EH (cell line): ENCODE results near the gene ZFYVE21.
"Not testable (repeated sequence)": the region's sequence is repeated elsewhere in the genome, so short reads cannot be mapped to it uniquely, and the experiment has no call there.

ENCODE experiments used
- DNase-seq: peaks from one replicate; pipeline ENCODE4 v3.0.0-alpha.2; 2015; ENCODE audit warnings: low read depth

ZFYVE21 gene

GRCh38 chr14:103763730-103764488 lies 48.3 kb downstream of the ZFYVE21 start:
- no peak for DNase-seq

GRCh38 chr14:103765526-103765925 lies 49.9 kb downstream of the ZFYVE21 start:
- no peak for DNase-seq

- DNase-seq = no peak
These were observed 51.8 kb downstream of the ZFYVE21 start for GRCh38 chr14:103767336-103767894.

GRCh38 chr14:103770500-103770899 lies 54.9 kb downstream of the ZFYVE21 start:
- no peak for DNase-seq

- DNase-seq = no peak
These were observed 55.3 kb downstream of the ZFYVE21 start for GRCh38 chr14:103770902-103771301.

- no peak for DNase-seq
These were observed 56.6 kb downstream of the ZFYVE21 start for GRCh38 chr14:103772078-103772712.

GRCh38 chr14:103773521-103773920 lies 57.9 kb downstream of the ZFYVE21 start:
- DNase-seq = no peak

GRCh38 chr14:103775506-103775905 lies 59.9 kb downstream of the ZFYVE21 start:
- no peak for DNase-seq

GRCh38 chr14:103776319-103776718 lies 60.7 kb downstream of the ZFYVE21 start:
- DNase-seq = not testable (repeated sequence)

GRCh38 chr14:103782376-103782775 lies 66.8 kb downstream of the ZFYVE21 start:
- no peak for DNase-seq
